Ovary (tissue), 9 donors: ENCODE data around the gene LHX2. TPM values are rescaled to one million over a fixed set of nuclear protein-coding genes. Genes with fewer than 3 reads are reported as not detected.

ENCODE experiments used
- DNase-seq, 5 donors: peaks; one replicate each; pipeline ENCODE4 v3.0.0-alpha.2; 2019 to 2020
- H3K27ac ChIP-seq, 2 donors: fragments of 200-600 bp; one replicate each; pipeline versions ENCODE4 v1.5.1 to v1.8.0; 2019 to 2022
- H3K27me3 ChIP-seq: fragments of 200-600 bp; one replicate; pipeline ENCODE4 v1.8.0; 2022
- H3K36me3 ChIP-seq: fragments of 200-600 bp; sonication (generic); one replicate; pipeline ENCODE4 v1.5.1; 2019
- H3K4me1 ChIP-seq: one replicate; pipeline ENCODE4 v1.8.1; 2013; ENCODE audit warnings: mild to moderate bottlenecking, moderate library complexity; ENCODE audit not compliant: insufficient read depth
- H3K4me3 ChIP-seq: fragments of 200-600 bp; sonication (generic); one replicate; pipeline ENCODE4 v1.5.1; 2017
- H3K9me3 ChIP-seq, 2 donors: fragments of 200-600 bp in 1 of 2; sonication (generic) in 1 of 2; one replicate each; pipeline versions ENCODE4 v1.5.1 to v1.8.1; 2013 to 2019; ENCODE audit warnings: mild to moderate bottlenecking in 1 of 2, moderate library complexity in 1 of 2
- CTCF ChIP-seq, 3 donors: fragments of 450-650 bp in 2 of 3; fragments of 200-600 bp in 1 of 3; IDR thresholded peaks; one replicate each; pipeline versions ENCODE4 v1.5.1 to v1.8.0; 2016 to 2022; ENCODE audit warnings: antibody characterized with exemption in 3 of 3, mild to moderate bottlenecking in 1 of 3
- EP300 ChIP-seq: sonication (generic); formaldehyde crosslinking; IDR thresholded peaks from one replicate; pipeline ENCODE4 v1.6.1; 2017; ENCODE audit warnings: antibody characterized with exemption
- POLR2A ChIP-seq: fragments of 450-650 bp; IDR thresholded peaks from one replicate; pipeline ENCODE4 v1.6.1; 2017; ENCODE audit warnings: antibody characterized with exemption, mild to moderate bottlenecking, moderate library complexity
- WGBS, 3 donors: extraction: QIAGEN DNeasy Blood & Tissue Kit in 1 of 3; methylation state at CpG; one replicate each; pipeline versions ENCODE4 v1.1.5 to v1.1.7; 2013 to 2017; 5-methylcytosine and 5-hydroxymethylcytosine counted together
- intact Hi-C, 4 donors: fragments of 100-400 bp; cut with DNase I; formaldehyde crosslinking; loops; one replicate each; pipeline versions ENCODE4 v1.11.0 to v1.15.1; 2022 to 2023
- polyA plus RNA-seq, 2 donors: library from polyadenylated mRNA; stranded (reverse); fragments of 200-250 nt in 1 of 2; fragments of 350-450 nt in 1 of 2; fragmentation: Illumina TruSeq in 1 of 2; extraction: RNeasy Lipid Tissue Mini Kit (QIAGEN cat#74804) in 1 of 2; gene quantifications; one replicate each; pipeline ENCODE4 v1.2.3, GENCODE V29; 2013 to 2014
- total RNA-seq, 7 donors: library from RNA; depleted of rRNA in 2 of 7; stranded (reverse); fragments of >200 nt in 2 of 7; fragmentation: NEBNext Ultra II Directional in 3 of 7; extraction: Animal tissue kit (Norgen Biotek cat#: 25700) in 3 of 7; gene quantifications; one replicate each; pipeline versions ENCODE4 v1.1.0 to v1.2.4, GENCODE V29; 2016 to 2023
- donor health status: DM: no; HTN: no; CAD: no; lungs with moderate emphysema.
- donor health status: DM: no; HTN: no; CAD: no.
- donor health status: Bipolar disorder and iron deficiency.
- donor health status: DM: yes; HTN: yes; CAD: no.
- donor health status: DM: no; HTN: no; CAD: no.
- donor health status: DM: yes; HTN: yes; CAD: no.

LHX2 gene
- total and polyA plus RNA-seq, 9 donors, result 0.10 to 17.0 (median 0.49) TPM; not detected in 5

GRCh38 chr9:124041817-124042116, 30.2 kb downstream of the LHX2 start:
- DNase-seq, result no peak
- no peaks in the 10 kb centered on the region for H3K27me3 ChIP-seq
- H3K9me3 ChIP-seq, result no peaks in the 10 kb centered on the region
- H3K36me3 ChIP-seq, result no peaks in the 10 kb centered on the region
- H3K27ac ChIP-seq, result no peak overlapping the region
- H3K4me1 ChIP-seq, result peaks cover 8% of the 10 kb centered on the region
- intact Hi-C loops, result loop anchor here in 1 of 4 donors (5.0 kb wide), 1 partner anchor 499 kb away; no protein-coding TSS in a partner anchor
- TF ChIP-seq POLR2A, result no peak
- no peak for TF ChIP-seq CTCF (IDR thresholded peaks at IDR 0.05)
- TF ChIP-seq EP300, result no peak
- 42 to 59% (median 44%) methylated on average over 4 of the region's 4 CpGs for WGBS, 3 donors
- no peak overlapping the region for H3K4me3 ChIP-seq

- intact Hi-C loops, result loop anchor here in 1 of 4 donors (5.0 kb wide), 1 partner anchor 500 kb away; no protein-coding TSS in a partner anchor
- no peak for DNase-seq
- H3K4me3 ChIP-seq, result no peak overlapping the region
- H3K36me3 ChIP-seq, result no peaks in the 10 kb centered on the region
- H3K9me3 ChIP-seq, result no peaks in the 10 kb centered on the region
- peaks cover 8% of the 10 kb centered on the region for H3K4me1 ChIP-seq
- no peak for TF ChIP-seq POLR2A
- no peak for TF ChIP-seq CTCF (IDR thresholded peaks at IDR 0.05)
- TF ChIP-seq EP300, result no peak
- no peaks in the 10 kb centered on the region for H3K27me3 ChIP-seq
- 53 to 64% (median 60%) methylated on average over 10 to 11 of the region's 11 CpGs for WGBS, 3 donors
- H3K27ac ChIP-seq, result no peak overlapping the region
Measured at GRCh38 chr9:124042201-124042721, 30.7 kb downstream of the LHX2 start.

GRCh38 chr9:124044448-124044847, 32.9 kb downstream of the LHX2 start:
- intact Hi-C loops, result loop anchor here in 1 of 4 donors (5.0 kb wide), 1 partner anchor 502 kb away; no protein-coding TSS in a partner anchor
- DNase-seq, result no peak
- H3K4me3 ChIP-seq, result no peak overlapping the region
- TF ChIP-seq CTCF (IDR thresholded peaks at IDR 0.05) (no peak), POLR2A (no peak), EP300 (no peak)
- no peaks in the 10 kb centered on the region for H3K27me3 ChIP-seq
- no peak overlapping the region for H3K27ac ChIP-seq
- no peaks in the 10 kb centered on the region for H3K36me3 ChIP-seq
- 67 to 83% (median 74%) methylated on average over 5 of the region's 5 CpGs for WGBS, 3 donors
- peaks cover 8% of the 10 kb centered on the region for H3K4me1 ChIP-seq
- no peaks in the 10 kb centered on the region for H3K9me3 ChIP-seq

GRCh38 chr9:124045076-124045829, 33.7 kb downstream of the LHX2 start:
- no peaks in the 10 kb centered on the region for H3K27me3 ChIP-seq
- H3K4me3 ChIP-seq, result peak overlapping the region; percentile 45
- intact Hi-C loops, result no loop called here
- H3K27ac ChIP-seq, result no peak overlapping the region
- TF ChIP-seq CTCF (IDR thresholded peaks at IDR 0.05), result no peak
- TF ChIP-seq POLR2A, result no peak
- TF ChIP-seq EP300, result no peak
- DNase-seq, result peak; percentile 49 to 89 (median 81)
- 7 to 9% (median 8%) methylated on average over 35 to 49 of the region's 49 CpGs for WGBS, 3 donors
- H3K36me3 ChIP-seq, result no peaks in the 10 kb centered on the region
- no peaks in the 10 kb centered on the region for H3K9me3 ChIP-seq
- H3K4me1 ChIP-seq, result peaks cover 8% of the 10 kb centered on the region
